Loucy (cell line): ENCODE results near the gene MYEOV.

ENCODE experiments used
- CTCF ChIP-seq: fragments of 200-600 bp; sonication (generic); conservative IDR thresholded peaks from 2 replicates; pipeline ENCODE4 v1.5.1; 2014; ENCODE audit warnings: mild to moderate bottlenecking, antibody characterized with exemption, low read length
- EZH2phosphoT487 ChIP-seq: fragments of 200-600 bp; IDR thresholded peaks from 2 replicates; pipeline ENCODE4 v1.6.1; 2018; ENCODE audit warnings: antibody characterized with exemption, mild to moderate bottlenecking, moderate library complexity, borderline replicate concordance

GRCh38 chr11:69317401-69318092 lies 23.6 kb downstream of the MYEOV start:
- TF ChIP-seq CTCF, result no peak
- no peak for TF ChIP-seq EZH2phosphoT487
